WERI-Rb-1 (cell line): ENCODE results near the gene MNX1.

Experiments used
- DNase-seq: peaks from one replicate; pipeline ENCODE4 v3.0.0-alpha.2; 2020
- H3K27ac ChIP-seq: fragments of 250-450 bp; sonication (Bioruptor Pico); 2 replicates; pipeline ENCODE4 v1.5.1; 2020; ENCODE audit warnings: mild to moderate bottlenecking, moderate library complexity
- H3K27me3 ChIP-seq: fragments of 250-450 bp; sonication (Bioruptor Pico); 2 replicates; pipeline ENCODE4 v1.5.1; 2021; ENCODE audit warnings: mild to moderate bottlenecking, low read depth, moderate library complexity; ENCODE audit not compliant: insufficient read depth, severe bottlenecking
- H3K36me3 ChIP-seq: fragments of 250-450 bp; sonication (Bioruptor Pico); 2 replicates; pipeline ENCODE4 v1.5.1; 2020; ENCODE audit warnings: mild to moderate bottlenecking, moderate library complexity
- H3K4me3 ChIP-seq: 2 replicates; pipeline ENCODE4 v1.5.1; 2011; ENCODE audit warnings: low read depth, mild to moderate bottlenecking, control low read depth, low read length
- H3K9me3 ChIP-seq: fragments of 250-450 bp; sonication (Bioruptor Pico); 2 replicates; pipeline ENCODE4 v1.5.1; 2021; ENCODE audit warnings: mild to moderate bottlenecking, moderate library complexity; ENCODE audit not compliant: severe bottlenecking
- TF ChIP-seq, protein P1 (sequence below): IDR thresholded peaks from 2 replicates; pipeline ENCODE4 v1.5.1; 2011; ENCODE audit warnings: low read depth, mild to moderate bottlenecking, control low read depth, inconsistent platforms, low read length

MNX1 gene

DNA sequence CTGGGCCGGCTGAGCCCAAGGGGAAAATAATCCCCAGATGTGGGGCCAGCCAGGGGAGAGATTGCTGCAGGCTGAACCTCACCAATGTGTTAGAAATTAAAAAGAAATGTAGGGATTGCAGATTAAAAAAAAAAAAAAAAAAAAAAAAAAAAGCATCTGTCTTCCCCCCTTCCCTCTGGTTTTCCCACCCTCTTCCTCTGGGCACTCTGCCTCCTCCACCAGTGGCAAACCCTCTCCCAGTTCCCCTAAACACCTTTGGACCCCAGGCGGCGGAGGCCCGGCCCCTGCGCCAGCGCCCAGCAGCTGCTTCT lies 7.1 kb downstream of the MNX1 start:
- Histone ChIP-seq H3K27ac (no peak overlapping the region), H3K36me3 (peaks cover 24% of the 10 kb centered on the region), H3K9me3 (no peaks in the 10 kb centered on the region), H3K4me3 (no peak overlapping the region), H3K27me3 (no peaks in the 10 kb centered on the region)
- DNase-seq = no peak
- TF ChIP-seq, protein P1, sequence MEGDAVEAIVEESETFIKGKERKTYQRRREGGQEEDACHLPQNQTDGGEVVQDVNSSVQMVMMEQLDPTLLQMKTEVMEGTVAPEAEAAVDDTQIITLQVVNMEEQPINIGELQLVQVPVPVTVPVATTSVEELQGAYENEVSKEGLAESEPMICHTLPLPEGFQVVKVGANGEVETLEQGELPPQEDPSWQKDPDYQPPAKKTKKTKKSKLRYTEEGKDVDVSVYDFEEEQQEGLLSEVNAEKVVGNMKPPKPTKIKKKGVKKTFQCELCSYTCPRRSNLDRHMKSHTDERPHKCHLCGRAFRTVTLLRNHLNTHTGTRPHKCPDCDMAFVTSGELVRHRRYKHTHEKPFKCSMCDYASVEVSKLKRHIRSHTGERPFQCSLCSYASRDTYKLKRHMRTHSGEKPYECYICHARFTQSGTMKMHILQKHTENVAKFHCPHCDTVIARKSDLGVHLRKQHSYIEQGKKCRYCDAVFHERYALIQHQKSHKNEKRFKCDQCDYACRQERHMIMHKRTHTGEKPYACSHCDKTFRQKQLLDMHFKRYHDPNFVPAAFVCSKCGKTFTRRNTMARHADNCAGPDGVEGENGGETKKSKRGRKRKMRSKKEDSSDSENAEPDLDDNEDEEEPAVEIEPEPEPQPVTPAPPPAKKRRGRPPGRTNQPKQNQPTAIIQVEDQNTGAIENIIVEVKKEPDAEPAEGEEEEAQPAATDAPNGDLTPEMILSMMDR = no peak

DNA sequence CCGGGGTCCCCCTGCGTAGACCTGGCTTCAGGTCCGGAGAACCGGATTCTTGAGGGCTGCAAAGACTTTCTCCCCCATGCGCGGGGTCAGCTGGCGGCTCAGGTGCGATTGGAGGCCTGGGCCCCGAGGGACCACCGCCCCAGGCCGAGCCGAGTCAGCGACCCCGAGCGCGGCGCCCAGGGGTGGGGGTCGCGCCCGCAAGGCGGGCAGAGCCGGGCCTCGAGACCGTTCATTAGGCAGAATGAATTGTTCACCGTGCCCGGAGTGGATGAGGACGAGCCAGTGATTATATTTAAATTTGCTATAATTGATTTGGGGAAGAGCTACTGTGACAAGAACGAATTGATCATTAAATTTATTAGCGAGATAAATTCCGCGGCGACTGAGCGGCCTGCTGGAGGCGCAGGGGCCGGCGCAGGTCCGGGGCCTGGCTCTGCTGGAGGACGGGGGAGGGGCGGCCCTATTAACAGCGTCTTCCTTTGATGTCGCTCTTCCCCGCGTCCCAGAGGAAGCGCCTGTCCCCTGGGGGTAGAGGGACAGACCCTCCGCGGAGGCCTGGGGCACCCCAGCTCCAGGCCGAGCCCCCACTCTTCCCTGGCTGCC lies 7.5 kb downstream of the MNX1 start:
- TF ChIP-seq, protein P1 = no peak
- H3K27me3 ChIP-seq = no peaks in the 10 kb centered on the region
- H3K9me3 ChIP-seq = no peaks in the 10 kb centered on the region
- no peak overlapping the region for H3K4me3 ChIP-seq
- no peak for DNase-seq
- peaks cover 22% of the 10 kb centered on the region for H3K36me3 ChIP-seq
- no peak overlapping the region for H3K27ac ChIP-seq

DNA sequence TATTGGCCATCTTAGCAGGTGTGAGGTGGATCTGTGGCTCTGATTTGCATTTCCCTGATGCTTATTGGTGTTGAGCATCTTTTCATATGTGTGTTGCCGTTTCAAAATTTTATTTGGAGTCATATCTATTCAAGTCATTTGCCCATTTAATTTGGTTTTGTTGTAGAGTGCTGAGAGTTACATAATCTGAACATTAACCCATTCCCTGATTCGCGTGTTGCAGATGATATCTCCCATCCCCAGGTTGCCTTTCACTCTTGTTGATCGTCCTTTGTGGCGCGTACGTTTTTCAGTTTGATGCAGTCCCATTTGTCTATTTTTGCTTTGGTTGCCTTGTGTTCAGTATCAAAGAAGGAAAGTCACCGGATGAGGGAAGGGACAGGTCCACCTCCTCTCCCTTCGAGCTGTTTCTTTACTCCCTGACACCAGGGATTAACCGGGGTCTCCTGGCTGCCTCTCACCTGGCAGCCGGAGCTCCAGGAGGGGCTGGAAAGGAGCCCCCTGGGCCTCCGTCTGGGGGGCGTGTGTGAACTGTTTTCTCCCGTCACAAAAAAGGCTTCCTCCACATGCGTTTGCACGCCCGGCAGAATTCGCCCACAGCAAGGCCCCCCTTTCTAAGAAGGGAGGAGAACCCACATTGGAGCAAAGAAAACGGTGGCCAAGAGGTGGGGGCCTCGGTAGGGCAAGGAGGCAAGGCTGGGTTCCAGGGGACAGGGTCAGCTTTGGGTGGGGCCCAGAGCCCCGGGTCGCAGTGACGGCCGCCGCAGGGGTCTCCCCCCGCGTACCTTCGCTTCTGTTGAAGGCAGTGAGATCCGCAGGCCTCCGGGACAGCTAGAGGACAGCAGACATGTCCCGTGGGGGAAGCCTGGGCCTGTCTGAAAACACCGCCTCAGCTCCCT lies 8.3 kb downstream of the MNX1 start:
- Histone ChIP-seq H3K4me3 (no peak overlapping the region), H3K27ac (no peak overlapping the region), H3K36me3 (peaks cover 18% of the 10 kb centered on the region), H3K9me3 (no peaks in the 10 kb centered on the region), H3K27me3 (no peaks in the 10 kb centered on the region)
- TF ChIP-seq, protein P1 = no peak
- DNase-seq = no peak

DNA sequence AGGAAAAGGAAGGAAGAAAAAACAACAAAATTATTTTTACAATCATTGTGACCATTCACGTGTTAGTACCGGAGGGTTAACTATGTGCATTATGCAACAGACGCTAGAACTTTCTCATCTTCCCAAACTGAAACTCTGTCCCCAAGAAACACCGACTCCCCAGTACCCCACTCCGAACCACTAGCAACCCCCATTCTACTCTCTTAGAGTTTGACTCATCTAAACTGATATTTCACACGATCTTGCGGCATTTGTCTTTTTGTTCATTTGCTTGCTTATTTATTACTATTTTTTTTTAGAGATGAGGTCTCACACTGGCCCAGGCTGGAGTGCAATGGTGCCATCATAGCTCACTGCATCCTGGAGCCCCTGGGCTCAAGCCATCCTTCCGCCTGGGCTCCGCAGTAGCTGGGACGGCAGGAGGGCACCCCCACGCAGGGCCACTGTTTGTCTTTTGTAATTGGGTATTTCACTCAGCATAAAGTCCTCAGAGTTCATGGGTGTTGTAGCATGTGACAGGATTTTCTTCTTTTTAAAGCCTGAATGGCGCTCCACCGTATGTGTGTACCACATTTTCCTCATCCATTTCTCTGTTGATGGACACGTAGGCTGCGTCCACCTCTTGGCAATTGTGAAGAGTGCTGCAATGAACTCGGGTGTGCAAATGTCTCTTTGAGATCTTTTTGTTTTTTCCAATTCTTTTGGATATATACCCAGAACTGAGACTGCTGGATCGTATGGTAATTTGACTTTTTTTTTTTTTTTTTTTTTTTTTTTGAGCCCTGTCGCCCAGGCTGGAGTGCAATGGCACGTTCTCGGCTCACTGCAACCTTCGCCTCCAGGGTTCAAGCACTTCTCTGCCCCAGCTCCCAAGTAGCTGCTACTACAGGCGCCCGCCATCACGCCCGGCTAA lies 9.5 kb downstream of the MNX1 start:
- no peaks in the 10 kb centered on the region for H3K27me3 ChIP-seq
- H3K4me3 ChIP-seq = no peak overlapping the region
- no peaks in the 10 kb centered on the region for H3K9me3 ChIP-seq
- peaks cover 12% of the 10 kb centered on the region for H3K36me3 ChIP-seq
- DNase-seq = no peak
- H3K27ac ChIP-seq = no peak overlapping the region
- TF ChIP-seq, protein P1 = no peak

GRCh38 chr7:156999958-157000726 lies 10.3 kb downstream of the MNX1 start:
- no peaks in the 10 kb centered on the region for H3K9me3 ChIP-seq
- TF ChIP-seq, protein P1 = no peak
- H3K4me3 ChIP-seq = no peak overlapping the region
- peaks cover 11% of the 10 kb centered on the region for H3K36me3 ChIP-seq
- H3K27me3 ChIP-seq = no peaks in the 10 kb centered on the region
- no peak for DNase-seq
- H3K27ac ChIP-seq = no peak overlapping the region
